HG02798 (cell line): ENCODE results near the gene KIF26B.

Experiments
- ATAC-seq: cut with Tn5 transposase; IDR thresholded peaks from one replicate; pipeline ENCODE4 v1.9.1; 2021; ENCODE audit warnings: mild to moderate bottlenecking; ENCODE audit not compliant: unreplicated experiment, poor library complexity

KIF26B gene

GRCh38 chr1:245131026-245131393 lies 23.8 kb upstream of the KIF26B start:
- ATAC-seq: no peak

GRCh38 chr1:245132771-245133170 lies 22.0 kb upstream of the KIF26B start:
- ATAC-seq: no peak

- no peak for ATAC-seq
These were observed 20.6 kb upstream of the KIF26B start for GRCh38 chr1:245133995-245134715.

- no peak for ATAC-seq
These were observed 12.5 kb upstream of the KIF26B start for GRCh38 chr1:245142171-245142798.

DNA sequence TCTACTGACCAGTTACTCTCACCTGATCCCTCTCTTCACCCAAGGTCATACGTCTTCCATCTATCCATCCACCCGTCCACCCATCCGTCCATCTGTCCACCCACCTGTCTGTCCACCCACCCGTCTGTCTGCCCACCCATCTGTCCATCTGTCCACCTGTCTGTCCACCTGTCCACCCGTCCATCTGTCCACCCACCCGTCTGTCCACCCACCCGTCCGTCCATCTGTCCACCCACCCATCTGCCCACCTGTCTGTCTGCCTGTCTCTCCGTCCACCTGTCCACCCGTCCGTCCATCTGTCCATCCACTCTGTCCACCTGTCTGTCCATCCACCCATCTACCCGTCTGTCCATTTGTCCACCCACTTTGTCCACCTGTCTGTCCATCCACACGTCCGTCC lies 11.8 kb upstream of the KIF26B start:
- ATAC-seq: no peak

DNA sequence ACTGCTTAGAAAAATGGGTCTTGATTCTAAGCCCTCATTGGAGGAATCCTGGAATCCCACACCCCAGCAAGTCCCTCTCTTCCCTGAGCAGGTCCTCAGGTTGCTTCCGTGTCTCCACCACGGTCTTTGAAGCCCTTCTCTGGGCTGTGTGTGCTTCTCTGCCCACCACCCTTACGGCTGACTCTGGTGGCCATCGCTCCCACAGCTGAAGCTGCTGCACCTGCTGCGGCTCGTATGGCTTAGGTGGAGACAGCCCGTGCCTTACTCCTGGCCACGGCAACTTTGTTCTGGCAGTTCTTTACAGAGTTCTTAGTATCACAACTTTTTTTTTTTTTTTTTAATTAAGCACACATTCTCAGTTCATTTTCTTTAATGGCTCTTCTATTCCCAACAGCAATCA lies 10.9 kb upstream of the KIF26B start:
- ATAC-seq: no peak

- ATAC-seq: no peak
These were observed 6.7 kb upstream of the KIF26B start for GRCh38 chr1:245148069-245148468.

DNA sequence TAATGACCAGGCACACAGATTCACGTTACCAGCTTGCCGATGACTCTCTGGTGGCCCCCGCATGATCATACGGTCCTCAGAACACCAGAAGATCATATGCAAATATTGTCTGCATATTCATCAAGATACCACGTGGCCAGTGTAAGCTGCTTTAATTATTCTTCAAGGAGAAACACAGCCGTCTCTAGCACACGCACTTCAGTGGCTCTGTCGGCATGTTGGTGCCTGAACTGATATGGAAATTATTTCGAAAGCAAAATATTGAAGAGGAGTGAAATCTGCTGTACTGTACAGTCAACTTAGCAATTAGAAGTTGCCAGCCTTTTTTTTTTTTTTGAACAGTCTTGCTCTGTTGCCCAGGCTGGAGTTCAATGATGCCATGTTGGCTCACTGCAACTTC lies 5.9 kb upstream of the KIF26B start:
- no peak for ATAC-seq

DNA sequence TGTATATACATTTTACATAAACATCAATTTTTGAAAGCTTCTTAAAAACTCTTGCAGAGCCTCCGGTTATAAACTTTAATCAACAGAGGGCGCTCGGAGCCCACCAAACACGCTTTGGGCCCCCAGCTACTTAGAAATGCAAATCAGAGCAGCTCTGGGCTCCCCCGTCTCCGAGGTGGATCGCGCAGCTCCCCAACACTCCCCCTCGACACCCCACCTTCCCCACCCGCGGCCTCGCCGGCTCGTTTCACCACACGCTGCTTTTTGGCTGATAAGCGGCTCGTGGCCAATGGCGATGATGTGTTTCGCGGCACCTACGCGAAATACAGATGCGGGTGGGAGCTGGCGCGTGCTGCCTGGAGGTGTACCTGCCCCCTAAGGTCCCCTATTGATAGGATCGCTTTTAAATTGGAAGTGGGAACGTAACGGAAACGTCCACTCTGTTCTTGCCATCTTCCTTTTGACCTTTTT lies 1.7 kb upstream of the KIF26B start:
- peak; percentile 35 for ATAC-seq

DNA sequence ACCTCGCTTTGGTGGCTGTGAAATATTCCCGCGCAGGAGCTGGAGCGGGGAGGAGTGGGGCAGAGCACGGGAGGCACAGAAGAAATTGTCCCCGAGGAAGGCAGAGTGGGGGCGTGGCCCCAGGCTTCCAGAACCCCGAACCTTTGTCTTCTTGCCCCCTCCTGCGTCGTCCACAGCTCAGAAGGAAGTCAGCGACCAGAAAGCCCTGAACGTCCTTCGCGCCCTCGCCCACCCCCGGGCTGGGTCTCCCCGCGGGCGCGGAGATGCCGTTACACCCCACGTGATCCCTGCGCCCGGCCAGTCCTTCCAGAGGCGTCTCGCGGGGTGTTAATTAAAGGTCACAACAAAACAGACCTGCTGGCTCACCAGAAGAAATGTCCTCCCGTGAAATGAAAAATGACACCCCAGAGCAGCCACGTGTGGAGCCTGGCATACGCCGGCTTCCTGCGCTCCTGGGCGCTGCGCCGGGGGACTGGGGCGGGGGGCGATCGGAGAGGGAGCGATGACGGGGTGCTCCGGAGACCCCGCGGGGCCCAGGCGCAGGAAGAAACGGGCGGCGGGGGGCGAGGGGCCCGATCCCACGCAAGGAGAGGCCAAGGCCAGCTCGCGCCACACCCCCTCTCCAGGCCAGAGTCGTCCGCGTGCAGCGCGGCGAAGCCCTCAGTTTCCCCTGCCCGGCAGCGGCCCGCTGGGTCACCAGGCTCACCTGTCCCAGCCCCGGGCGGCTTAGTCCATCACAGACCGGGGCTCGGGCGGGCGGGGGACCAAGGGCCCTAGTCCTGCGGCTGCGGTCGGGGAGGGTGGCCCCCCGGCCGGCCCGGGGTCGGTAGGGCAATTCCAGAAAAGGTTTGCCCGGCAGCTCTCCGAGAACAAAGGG lies 995 bp upstream of the KIF26B start:
- no peak for ATAC-seq

DNA sequence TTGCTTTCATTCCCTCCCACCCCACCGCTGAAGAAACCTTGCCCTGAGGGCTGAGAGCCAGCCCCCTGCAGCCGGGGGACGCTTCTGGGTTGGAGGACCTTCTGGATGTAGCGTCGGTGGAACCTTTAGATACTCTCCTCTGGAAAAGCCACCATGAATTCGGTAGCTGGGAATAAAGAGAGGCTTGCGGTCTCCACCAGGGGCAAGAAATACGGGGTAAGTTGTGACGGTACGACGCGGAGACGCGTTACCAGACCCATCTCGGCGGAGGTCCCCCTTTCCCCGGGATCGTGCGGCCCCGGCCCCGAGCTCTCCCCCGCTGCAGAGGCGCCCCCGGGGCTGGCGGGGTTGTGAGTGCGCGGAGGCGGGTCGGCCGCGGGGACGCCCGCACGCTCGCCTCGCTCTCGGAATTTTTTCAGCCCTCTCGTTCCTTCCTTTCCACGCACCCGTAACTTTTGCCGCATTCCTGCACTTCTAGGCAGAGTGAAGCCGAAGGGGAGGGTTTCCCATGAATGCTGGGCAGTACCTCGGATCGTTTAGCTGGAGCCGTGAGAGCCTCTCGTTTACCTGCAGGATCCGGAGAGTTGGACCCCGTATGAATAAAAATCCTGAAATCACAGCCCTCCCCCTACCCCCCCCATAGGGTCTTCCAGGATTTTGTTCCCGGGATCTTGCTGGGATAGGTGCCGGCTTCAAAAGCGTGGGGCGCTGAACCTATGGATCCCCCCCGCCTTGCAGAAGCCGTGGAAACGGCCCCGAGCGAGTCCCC lies 671 bp downstream of the KIF26B start:
- no peak for ATAC-seq

DNA sequence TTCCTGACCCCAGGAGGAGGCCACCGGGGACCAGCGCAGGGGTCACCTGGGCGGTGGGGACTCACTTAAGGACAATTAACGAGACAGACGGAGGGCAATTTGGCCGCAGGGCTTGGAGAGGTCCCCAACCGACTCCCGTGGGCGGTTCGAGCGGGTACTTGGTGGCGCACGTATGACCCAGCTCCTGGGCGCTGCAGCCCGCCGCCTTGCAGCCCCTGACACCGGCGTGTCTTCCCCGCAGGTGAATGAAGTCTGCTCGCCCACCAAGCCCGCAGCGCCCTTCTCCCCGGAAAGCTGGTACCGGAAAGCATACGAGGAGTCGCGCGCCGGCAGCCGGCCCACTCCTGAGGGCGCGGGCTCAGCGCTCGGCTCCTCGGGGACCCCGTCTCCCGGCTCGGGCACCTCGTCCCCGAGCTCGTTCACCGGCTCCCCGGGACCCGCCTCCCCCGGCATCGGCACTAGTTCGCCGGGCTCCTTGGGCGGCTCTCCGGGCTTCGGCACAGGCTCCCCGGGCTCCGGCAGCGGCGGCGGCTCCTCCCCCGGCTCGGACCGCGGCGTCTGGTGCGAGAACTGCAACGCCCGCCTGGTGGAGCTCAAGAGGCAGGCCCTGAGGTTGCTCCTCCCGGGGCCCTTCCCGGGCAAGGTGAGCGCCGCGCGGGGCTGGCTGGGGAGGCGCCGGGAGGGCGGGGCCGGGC lies 1.4 kb downstream of the KIF26B start:
- ATAC-seq: peak; percentile 93

DNA sequence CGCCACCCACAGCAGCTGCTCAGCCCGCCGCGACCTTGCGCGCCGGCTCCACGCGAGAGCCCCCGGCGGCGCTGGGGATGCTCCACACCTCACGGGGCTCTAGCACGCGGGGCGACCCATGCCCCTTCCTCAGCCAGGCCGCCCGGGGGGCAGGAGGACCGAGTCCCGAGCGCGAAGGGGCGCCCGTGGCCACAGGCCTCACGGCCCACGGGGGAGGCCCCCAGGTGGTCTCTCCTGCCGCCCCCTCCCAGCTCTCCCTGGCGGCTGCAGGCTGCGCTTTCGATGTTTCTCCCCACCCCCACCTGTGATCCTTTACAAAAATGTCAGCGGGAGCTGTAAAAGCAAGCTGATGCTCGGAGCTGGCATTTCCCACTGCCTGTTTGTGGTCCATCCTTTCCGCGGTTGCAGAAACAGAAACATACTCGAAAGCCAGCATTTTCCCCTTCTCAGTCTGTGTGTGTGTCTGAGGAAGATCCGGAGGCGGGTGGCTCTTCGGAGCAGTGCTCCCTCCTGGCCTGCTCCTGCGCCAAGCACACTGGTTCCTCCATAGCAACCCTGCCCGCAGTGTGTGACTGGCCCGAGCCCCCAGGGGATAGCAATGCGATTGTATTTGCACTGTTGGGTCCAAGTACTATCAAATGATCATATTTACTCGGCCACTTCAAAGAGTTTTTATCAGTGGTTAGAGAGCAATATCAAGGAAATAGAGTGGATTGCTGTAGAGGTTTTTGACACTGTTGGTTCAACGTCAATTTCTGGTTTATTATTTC lies 2.1 kb downstream of the KIF26B start:
- peak; percentile 1 for ATAC-seq

DNA sequence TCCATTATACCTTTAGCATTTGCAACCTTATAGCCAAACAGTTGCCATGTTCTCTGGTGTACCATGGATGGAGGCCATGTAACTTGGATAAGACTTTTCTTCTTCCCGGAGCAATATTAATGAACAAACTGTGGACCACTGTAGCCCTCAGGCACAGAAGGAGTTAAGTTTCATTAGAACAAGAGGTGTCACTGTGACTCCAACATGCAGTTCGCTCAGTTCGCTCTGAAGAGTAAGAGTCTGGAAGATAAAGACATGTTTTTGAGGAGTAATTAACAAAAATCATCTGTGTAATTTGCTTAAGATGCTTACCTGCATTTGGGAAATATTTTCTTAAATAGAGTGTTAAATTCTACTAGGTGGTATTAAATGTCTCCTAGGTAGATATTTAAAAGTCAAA lies 4.1 kb downstream of the KIF26B start:
- ATAC-seq: no peak

DNA sequence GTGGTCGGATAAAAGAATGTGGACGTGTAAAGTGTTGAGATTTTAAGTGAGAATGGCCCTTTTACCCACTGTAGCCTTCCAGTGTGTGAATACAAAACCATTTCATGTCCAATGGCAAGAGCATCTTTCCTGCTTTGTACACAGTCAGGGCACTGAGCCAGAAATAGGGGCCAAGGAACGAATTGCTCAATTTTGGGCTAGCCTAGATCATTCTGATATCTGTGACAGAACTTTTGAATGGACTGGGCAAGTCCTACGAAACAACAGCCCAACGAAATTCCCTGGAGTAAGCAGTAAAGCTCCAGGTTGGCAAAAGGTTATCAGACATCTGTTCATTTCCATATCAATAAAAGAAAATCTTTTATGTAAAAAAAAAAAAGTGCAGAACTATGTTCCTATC lies 5.5 kb downstream of the KIF26B start:
- no peak for ATAC-seq

DNA sequence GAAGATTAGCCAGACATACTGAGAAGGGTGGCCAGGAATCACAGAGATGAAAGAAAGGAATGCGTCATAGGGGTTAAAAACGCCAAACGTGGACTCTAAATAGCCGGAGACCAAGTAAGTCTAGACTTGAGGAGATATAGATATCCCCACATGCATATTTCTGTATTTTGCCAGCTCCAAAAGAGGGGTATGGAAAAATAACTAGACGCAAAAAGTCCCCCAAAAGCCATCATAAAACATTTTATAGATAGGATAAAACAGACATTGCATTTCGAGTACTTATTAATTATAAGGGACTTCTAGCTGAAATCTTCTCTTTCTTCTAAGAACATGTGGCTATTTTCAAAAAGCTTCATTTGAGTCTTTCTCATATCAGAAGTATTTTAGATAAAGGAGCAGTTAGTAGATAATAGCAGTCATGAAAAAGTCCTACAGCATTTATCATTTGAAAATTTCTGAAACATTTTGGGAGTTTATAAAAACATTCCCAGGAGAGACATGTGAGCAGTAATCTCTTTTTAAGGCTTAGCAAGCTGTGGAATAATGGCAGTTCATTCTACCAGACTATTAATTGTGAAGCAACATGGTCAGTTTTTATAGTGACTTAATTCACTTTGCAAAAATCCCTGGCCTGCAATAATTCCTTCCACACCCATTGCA lies 6.1 kb downstream of the KIF26B start:
- ATAC-seq: no peak

GRCh38 chr1:245161866-245162265 lies 7.1 kb downstream of the KIF26B start:
- no peak for ATAC-seq

GRCh38 chr1:245166471-245166885 lies 11.7 kb downstream of the KIF26B start:
- no peak for ATAC-seq

GRCh38 chr1:245168086-245168485 lies 13.3 kb downstream of the KIF26B start:
- no peak for ATAC-seq
